Measurements from ENCODE around the gene CHRNA4.
"Not testable (repeated sequence)": the region's sequence is repeated elsewhere in the genome, so short reads cannot be mapped to it uniquely, and the experiment has no call there.

DNA sequence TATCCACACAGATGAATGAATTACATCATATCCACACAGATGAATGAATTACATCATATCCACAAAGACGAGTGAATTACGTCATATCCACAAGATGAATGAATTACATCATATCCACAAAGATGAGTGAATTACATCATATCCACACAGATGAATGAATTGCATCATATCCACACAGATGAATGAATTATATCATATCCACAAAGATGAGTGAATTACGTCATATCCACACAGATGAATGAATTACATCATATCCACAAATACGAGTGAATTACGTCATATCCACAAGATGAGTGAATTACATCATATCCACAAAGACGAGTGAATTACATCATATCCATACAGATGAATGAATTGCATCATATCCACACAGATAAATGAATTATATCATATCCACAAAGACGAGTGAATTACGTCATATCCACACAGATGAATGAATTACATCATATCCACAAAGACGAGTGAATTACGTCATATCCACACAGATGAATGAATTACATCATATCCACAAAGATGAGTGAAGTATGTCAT lies 20.9 kb downstream of the CHRNA4 start:
- TF ChIP-seq, protein P1, sequence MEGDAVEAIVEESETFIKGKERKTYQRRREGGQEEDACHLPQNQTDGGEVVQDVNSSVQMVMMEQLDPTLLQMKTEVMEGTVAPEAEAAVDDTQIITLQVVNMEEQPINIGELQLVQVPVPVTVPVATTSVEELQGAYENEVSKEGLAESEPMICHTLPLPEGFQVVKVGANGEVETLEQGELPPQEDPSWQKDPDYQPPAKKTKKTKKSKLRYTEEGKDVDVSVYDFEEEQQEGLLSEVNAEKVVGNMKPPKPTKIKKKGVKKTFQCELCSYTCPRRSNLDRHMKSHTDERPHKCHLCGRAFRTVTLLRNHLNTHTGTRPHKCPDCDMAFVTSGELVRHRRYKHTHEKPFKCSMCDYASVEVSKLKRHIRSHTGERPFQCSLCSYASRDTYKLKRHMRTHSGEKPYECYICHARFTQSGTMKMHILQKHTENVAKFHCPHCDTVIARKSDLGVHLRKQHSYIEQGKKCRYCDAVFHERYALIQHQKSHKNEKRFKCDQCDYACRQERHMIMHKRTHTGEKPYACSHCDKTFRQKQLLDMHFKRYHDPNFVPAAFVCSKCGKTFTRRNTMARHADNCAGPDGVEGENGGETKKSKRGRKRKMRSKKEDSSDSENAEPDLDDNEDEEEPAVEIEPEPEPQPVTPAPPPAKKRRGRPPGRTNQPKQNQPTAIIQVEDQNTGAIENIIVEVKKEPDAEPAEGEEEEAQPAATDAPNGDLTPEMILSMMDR (IDR thresholded peaks at IDR 0.05), result not testable (repeated sequence)
- TF ChIP-seq, protein P2, sequence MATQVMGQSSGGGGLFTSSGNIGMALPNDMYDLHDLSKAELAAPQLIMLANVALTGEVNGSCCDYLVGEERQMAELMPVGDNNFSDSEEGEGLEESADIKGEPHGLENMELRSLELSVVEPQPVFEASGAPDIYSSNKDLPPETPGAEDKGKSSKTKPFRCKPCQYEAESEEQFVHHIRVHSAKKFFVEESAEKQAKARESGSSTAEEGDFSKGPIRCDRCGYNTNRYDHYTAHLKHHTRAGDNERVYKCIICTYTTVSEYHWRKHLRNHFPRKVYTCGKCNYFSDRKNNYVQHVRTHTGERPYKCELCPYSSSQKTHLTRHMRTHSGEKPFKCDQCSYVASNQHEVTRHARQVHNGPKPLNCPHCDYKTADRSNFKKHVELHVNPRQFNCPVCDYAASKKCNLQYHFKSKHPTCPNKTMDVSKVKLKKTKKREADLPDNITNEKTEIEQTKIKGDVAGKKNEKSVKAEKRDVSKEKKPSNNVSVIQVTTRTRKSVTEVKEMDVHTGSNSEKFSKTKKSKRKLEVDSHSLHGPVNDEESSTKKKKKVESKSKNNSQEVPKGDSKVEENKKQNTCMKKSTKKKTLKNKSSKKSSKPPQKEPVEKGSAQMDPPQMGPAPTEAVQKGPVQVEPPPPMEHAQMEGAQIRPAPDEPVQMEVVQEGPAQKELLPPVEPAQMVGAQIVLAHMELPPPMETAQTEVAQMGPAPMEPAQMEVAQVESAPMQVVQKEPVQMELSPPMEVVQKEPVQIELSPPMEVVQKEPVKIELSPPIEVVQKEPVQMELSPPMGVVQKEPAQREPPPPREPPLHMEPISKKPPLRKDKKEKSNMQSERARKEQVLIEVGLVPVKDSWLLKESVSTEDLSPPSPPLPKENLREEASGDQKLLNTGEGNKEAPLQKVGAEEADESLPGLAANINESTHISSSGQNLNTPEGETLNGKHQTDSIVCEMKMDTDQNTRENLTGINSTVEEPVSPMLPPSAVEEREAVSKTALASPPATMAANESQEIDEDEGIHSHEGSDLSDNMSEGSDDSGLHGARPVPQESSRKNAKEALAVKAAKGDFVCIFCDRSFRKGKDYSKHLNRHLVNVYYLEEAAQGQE (IDR thresholded peaks at IDR 0.05; ENCODE audit: insufficient read depth in 1 of 2, low read depth in 2 of 2, low read length in 1 of 2), result not testable (repeated sequence)
- not testable (repeated sequence) for TF ChIP-seq POLR2AphosphoS5 (IDR thresholded peaks at IDR 0.05; ENCODE audit: low read depth, low read length)
